Inferior parietal cortex (tissue), 1 donor: ENCODE data around the gene RREB1.

ENCODE experiments used
- DNase-seq: peaks from one replicate; pipeline ENCODE4 v3.0.0-alpha.2; 2016; ENCODE audit errors: extremely low spot score

Gene RREB1

DNA sequence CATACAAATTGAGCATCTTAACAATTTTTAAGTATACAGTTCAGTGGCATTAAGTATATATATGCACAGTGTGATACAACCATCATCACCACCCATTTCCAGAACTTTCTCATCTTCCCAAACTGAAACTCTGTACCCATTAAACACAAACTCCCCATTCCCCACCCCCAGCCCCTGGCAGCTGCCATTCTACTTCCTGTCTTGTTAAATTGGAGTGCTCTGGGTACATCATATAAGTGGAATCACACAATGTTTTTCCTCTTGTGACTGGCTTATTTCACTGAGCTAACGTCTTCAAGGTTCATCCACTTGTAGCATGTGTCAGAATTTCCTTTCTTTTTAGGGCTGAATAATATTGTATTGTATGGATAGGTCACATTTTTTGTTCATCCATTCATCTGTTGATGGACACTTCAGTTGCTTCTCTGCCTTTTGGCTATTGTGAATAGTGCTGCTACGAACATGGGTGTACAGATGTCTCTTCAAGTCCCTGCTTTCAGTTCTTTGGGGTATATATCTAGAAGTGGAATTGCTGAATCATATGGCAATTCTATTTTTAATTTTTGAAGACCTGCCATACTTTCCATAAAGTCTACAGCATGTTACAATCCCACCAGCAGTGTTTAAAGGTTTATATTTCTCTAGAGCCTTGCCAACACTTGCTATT is 19.6 kb upstream of the RREB1 start:
- DNase-seq = no peak

DNA sequence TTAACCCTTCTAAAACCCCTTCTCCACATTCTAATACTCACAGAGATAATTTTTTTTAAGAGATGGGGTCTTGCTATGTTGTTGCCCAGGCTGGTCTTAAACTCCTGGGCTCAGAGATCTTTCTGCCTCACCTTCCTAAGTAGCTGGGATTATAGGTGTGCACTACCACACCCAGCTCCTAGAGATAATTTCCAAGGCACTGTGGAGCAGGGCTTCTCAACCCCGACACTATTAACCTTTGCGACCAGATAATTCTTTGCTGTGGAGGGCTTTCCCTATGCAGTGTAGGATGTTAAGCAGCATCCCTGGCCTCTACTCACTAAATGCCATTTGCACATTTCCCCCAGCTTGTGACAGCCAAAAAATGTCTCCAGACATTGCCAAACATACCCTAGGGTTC is 8.8 kb upstream of the RREB1 start:
- DNase-seq = no peak

DNA sequence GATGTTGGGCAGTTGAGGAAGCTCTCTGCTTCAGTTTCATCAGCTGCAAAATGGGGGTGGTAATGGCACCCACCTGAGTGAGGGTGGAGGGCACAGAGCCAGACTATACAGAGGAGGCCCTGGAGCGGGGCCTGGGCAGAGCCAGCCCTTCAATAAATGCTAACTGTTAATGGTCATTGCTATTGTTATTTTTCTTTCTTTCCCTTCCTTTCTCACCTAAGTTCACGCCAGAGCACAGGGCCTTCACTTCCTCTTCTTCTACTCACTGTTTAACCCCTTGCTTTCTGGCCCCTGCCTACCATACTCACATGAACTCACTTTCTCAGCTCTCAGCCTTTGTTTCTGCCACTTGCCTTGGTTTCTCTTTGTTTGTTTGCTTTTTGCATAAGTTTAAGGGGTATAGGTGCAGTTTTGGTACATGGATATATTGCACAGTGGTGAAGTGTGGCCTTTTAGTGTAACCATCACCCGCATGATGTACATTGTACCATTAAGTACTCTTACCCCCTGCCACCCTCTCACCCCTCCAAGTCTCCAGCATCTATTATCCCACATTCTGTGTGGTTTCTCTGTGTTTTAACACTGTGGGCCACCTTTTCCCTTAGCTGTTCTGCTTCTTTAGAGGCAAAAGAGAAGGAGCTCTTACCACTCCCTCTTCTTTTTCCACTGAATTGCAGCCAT is 7.5 kb upstream of the RREB1 start:
- no peak for DNase-seq

DNA sequence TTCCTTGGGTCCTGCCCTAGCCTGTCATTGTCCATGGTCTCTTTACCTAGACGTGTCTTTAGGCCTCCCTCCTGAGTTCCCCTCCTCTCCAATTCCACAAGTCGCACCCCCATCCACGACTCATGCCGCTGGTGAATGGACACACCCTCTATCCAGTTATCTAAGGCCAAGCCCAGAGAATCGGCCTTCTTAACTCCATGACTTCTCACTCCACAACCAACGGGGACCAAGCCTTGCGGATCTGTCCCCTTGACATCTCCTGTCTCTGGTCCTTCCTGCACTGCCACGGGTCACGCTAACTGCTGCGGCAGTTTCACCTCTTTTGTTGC is 7.0 kb upstream of the RREB1 start:
- DNase-seq = no peak

DNA sequence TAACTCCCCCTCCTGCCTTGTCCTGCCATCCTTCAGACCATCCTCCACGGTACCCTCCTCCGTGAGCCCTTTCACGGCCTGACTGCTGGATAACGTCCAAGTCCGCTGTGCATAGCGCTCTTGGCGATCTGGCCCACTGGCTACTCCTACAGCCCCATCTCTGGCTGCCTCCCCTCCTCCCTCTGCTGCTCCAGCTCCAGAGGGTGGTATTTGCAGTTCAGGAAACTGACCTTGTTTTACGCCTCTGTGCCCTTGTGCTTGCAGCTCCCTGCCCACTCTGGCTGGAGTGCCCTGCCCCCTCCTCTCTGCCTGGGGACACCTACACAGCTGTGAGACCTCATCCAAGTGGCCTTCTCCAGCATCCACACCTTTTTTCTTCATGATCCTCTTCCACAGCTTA is 6.5 kb upstream of the RREB1 start:
- no peak for DNase-seq

DNA sequence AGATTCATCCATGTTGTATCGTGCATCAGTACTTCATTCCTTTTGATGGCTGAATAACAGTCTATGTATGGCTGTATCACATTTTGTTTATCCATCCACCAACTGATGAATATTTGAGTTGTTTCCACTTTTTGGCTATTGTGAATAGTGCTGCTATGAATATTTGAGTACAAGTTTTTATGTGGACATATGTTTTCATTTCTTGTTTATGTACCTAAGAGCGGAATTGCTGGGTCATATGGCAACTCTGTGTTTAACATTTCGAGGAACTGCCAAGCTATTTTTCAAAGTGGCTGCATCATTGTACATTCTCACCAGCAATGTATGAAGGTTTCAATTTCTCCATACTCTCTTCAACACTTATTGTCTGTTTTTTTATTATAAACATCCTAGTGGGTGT is 3.0 kb upstream of the RREB1 start:
- no peak for DNase-seq

DNA sequence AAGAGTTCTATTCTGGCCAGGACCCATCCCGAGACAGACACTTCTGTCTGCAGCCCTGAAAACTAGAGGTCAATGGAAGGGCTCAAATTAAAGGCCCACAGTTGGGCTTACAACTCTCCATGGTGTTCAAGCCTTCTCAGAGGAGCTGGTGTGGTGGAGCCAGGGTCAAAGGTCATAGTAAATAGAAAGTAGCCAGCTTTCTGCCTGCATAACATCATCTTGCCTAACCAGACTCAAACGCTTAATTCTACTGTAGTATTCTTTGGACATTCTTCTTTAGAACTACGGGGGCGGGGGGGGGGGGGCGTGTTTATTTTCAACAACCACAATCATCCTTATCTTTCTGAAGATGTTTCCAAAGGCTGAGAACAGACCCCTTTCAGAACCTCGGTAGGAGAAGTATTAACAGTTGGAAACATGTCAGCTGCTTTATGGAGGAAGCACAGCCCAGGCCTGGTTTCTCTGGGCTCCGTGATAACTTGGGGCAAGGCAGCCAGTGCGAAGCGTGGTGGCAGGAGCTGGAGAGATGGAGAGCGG is 1.5 kb upstream of the RREB1 start:
- no peak for DNase-seq

DNA sequence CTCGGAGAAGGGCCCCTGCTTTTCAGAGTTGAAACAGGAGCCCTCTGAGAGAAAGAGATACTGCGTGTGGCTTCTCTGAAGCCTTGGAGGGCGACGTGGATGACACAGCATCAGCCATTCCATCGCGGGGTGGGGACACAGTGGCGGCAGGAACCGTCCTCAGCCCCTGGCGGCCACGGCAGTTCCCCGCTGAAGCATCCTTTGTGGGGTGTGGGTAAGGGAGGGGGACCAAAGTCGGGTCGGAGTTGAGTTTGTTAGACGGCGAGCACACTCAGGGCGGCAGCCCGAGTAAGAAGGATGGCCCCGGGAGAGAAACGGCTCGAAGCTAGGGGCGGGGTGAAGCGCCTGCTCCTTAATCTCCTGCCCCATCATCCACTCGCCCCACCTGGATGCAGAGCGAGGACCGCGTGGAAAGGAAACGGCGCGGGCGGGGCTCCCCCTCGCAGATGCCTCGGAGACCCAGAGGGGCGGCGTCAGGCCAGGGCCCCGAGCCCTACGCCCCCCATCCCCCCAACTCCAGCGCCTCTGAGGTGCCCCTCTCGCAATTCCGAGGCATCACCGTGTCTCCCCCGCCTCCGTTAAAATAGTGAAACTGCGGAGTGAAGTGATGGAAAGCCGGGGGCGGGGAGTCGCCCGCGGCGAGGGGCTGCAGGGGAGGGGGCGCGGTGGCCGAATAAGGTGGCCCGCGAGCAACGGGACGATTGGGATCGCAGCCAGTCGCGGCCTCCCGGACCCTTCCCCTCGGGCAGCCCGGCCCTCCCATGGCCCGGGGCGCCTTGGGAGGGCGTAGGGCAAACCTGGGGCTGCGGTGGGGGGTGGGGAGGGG is 796 bp upstream of the RREB1 start:
- DNase-seq = no peak

DNA sequence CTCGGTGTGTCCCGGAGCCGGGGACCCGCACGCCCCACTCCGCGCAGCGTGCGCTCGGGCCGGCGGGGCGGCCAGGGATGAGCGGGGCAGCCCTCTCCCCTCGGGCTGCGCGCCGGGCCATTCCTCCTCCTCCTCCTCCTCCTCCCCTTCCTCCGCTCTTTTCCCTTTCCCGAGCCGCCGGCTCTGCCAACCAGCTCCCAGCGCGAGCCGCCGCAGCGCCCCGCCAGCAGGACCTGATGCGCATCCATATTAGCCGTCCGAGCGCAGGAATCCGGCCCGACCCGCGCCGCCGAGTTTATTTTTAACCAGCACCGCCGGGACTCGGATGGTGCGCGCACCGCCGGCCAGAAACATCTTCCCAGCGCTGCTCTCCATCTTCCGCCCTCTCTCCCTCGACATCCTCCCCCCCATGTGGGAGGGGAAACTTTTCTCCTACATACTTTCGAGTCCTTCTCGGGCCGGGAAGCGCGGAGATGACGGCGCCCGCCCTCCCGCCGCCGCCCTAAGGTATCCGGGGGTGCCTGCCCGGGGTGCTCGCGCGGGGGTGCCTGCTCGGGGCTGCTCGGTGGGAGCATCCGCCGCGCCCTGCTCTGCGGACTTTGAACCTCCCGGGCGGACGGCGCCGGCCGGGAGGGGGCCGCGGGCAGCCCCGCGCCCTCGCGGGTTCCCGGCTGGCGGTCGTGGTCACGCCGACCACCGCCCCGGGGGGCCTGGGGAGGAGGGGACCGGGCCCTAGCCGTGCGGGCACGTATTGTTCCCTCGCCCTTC is 619 bp downstream of the RREB1 start:
- DNase-seq = no peak

DNA sequence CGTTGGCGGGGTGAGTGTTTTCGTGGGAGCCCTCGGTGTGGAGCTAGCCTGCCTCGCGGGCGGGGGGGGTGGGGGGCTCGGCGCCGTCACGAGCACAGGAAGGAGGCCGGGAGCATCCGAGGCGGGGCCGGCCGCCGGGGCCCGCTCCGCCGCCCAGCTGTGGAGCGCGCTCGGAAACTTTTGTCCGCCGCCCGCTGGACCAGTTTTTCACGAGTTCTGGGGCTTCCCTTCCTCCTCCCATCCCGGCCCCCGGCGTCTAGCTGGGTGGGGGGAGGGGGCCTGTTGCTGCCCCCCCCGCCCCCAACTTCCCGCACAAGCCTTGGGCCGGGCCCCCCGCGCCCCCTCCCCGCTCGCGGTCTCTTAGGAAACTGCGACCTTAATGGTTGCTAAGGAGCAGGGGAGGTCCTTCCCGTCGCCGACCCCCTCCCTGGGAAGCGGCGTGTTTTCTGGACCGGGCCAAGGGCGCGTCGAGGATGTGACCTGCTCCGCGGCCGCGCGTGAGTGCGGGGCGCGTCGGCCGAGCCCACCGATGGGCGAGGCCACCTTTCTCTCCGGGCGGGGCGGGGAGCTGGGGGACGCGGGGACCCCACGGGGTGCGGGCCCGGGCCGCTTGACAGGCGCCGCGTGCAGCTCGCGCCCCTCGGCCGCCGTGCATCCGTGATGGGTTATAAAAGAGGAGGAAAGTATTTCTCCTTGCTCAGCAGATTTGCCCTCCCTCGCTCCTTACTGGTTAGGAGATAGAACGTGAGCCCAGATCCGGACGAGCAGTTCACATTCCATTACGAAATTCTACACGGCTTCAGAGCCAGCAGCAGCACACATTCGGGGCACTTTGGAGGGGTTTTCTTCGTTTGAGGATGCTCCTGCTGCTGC is 1.4 kb downstream of the RREB1 start:
- no peak for DNase-seq

DNA sequence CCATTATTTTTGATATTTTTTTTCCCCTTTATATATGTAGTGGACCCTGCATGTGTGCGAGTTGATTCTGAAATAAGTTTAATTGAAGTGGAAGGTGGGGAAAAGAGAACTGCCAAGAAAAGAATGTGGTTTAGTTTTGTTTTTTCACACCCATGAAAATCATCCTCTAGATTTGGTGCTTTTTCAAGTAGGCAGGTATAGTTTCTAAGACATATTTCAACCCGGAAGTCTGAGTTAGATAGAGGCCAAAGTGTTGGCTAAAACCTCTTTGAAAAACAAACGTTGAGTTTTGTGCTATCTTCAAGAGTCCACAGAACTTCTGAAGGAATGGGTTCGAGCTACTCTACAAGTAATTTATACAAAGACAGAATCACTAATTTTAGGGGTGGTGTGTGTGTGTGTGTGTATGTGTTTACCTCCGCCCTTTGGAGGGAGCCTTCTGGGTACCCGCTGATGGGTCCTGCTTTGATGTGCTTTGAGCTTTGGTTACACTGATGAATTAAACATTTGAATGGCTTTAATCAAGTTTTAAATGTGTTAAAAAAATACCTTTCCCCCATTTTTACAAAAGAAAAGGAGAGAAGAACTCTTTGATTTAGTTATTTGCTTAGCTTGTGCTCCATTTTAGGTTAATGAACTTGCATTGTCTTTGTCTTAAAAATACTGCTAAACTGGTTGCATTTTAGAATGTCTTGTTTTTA is 2.5 kb downstream of the RREB1 start:
- no peak for DNase-seq

DNA sequence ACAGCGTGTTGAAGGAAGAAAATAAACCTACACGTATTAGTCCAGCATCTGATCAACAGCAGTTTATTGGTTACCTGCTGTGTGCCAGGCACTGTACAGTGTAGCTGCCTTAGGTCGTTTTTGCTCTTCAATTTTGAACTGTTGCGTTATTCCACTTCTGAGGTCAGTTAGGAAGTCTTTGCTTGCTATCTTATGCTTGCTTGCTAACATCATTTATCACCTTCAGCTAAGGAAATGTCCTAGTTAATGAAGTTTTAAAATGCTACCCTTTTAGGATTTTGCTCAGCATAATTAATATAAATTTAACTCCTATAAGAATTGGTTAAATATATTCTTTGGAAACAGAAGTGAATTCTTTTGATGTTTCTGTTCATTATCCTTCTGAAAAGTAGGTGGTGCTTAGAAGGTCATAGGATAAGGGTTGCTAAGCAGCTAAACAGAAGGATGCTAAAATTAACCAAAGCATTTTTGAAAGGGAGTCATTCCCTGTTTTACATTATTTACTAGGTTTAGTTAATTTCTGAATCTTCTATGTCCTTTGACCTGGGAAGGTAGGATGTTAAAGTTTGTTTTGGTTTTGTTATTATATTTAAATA is 3.4 kb downstream of the RREB1 start:
- DNase-seq = no peak

DNA sequence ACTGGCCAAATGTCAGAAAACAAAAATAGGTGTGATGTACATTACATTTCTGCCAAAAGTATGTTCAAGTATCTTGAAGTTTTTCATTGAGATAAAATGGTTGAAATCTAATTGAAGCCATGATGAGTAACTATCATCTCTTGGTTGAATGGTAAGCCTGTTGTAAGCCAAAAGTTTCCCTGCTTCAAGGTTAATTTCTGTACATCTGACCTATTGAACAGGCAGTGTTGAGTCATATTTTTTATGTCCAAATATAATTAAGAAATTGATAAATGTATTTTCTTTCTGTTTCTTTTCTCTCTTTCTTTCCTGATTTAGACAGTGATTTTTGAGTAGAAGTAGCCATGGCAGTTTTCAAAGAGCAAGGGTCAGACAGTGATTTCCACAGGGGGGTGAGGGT is 4.4 kb downstream of the RREB1 start:
- no peak for DNase-seq

DNA sequence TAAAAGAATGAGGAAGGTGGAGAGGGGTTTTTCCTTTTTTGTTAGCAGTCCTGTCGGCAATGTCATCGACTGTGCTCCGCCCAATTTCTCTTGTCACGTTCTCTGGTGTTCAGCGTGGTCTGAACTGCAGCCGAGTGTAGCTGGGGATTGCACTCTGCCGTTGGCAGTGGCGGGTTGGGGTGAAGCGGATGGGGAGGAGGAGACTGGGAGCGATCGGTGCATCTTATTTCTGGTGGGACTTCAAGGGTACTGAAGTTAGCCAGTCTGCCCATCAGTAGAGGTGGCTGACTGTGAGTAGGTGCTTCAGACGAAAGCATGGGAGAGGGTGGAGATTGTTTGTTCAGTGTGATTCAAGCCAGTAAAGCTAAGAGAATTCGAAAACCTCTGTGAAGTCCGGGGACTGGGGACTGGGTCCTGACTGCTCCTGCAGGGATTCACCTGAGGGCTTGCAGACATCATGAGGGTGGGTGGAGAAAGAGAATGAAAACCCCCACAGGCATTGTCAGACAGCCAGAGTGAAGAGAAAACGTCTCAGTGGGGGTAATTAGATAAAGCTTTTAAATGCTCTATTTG is 5.1 kb downstream of the RREB1 start:
- DNase-seq = no peak

DNA sequence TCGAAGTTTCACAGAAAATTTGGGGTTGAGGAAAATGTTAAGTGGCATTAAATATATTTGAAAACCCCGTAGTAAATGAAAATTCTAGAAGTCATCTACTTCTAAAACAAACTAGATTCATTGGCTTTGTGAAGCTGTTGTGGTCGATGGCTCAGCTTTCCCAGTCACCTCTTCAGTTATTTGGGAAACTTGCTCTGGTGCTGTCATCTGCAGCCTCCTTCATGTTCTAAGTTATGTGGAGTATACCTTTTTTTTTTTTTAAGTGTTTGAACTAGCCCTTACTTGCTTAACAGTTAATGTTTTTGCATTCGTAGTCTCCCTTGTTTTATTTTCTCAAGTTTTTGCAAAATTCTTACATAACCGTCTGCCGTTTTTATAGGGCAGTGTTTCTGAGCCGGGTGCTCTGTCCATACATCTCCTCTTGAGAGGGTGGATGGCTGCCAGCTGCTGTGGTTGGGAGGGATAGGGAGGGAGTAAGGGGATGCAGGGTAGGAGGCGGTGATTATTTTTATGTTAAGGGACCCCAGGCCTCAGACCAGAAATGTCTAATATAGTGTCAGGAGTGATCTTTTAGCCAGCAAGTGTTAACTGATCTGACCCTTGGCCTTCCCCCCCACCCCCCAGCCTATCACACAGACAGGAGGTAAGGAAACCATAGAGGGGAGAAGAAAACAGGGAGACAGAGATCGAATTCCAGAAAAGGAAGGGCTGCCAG is 7.1 kb downstream of the RREB1 start:
- no peak for DNase-seq

DNA sequence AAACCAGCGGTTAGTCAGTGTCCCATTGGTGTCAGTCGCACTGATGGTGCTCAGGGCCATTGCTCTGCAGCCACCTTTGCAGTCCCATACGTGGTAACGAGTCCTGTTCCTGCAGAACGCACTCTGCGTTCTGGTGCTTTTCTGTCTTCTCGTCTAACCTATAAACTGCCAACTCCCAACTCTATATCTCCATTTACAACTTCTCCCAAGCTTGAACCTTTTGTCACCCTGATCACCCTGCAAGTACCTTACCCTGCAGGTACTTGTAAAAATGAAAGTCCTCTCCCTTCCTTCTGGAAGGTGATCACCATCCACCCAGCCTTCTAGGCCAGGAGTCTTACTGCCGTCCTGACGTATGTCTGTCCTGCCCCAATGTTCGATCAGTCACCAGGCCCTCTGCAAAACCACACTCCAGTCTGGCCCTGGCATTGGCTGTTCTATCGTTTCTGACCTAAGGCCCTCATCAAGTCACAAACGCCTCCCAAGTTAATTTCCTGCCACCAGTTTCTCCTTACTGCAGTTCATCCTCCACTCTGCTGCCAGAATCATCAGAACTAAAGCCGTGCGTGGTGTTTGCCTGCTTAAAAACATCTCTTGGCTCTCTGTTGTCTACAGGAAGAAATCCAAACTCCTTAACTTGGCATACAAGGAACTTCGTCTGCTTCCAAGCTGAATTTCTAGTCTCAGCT is 7.9 kb downstream of the RREB1 start:
- no peak for DNase-seq

DNA sequence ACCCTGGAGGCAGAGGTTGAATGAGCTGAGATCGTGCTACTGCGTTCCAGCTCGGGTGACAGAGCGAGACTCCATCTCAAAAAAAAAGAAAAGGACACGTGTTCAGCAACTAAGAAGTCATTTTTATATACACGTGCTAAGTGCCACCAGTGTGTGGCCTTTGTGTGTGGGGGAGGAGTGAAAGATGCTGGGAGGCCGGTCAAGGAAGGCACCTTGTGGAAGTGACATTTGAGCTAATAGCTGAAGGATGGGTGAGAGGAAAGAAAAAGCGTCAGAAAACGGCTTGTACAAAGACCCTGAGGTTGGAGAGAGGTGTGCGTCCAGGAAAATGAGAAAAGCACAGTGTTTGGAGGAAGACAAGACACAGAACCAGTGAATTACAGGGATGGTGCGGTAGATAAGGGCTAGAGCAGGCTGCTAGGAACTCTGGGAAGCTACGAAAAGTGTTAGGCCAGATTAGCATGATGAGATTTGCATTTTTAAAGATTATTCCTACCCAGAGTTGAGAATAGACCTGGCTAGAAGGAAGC is 11.6 kb downstream of the RREB1 start:
- DNase-seq = no peak

DNA sequence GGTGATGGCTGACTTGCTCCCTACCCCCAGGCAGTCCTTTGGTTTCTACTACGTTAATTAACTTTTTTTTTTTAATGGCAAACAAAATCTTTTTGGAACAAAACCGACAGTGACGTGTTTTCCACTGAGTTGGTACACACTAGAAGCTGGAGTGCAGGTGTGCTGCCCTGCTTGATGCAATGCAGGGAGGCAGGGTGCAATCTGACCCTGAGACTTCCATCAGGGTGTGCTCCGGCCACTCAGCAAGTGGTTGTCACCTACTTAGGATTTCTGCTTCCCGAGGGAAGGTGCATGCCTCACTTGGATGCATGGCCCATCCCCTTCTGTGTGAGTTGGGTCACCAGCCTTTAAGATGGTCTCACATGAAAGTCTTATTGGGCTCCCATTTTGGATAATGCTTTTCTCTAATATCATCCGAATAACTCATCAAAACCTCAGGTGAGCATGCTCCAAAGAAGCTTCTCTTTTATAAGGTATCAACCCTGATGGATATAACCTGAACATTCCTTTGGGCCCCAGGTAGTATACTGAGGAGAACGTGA is 14.0 kb downstream of the RREB1 start:
- no peak for DNase-seq
